Ramos (cell line): ENCODE results near the gene ARRDC4.

Experiments
- in situ Hi-C: fragments of 300-500 bp; cut with MboI; formaldehyde crosslinking; loops from one replicate; pipeline ENCODE4 v1.14.3; 2022; ENCODE audit warnings: low sequenced_read_pairs; ENCODE audit not compliant: unreplicated experiment

Gene ARRDC4, protein sequence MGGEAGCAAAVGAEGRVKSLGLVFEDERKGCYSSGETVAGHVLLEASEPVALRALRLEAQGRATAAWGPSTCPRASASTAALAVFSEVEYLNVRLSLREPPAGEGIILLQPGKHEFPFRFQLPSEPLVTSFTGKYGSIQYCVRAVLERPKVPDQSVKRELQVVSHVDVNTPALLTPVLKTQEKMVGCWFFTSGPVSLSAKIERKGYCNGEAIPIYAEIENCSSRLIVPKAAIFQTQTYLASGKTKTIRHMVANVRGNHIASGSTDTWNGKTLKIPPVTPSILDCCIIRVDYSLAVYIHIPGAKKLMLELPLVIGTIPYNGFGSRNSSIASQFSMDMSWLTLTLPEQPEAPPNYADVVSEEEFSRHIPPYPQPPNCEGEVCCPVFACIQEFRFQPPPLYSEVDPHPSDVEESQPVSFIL

GRCh38 chr15:97960364-97961066 is at the start of gene ARRDC4:
Gene ARRDC4, plus strand, starts transcription at chr15:97960703. Its CDS starts 159 bp downstream, at chr15:97960862.
- in situ Hi-C loops, result no loop called here

DNA sequence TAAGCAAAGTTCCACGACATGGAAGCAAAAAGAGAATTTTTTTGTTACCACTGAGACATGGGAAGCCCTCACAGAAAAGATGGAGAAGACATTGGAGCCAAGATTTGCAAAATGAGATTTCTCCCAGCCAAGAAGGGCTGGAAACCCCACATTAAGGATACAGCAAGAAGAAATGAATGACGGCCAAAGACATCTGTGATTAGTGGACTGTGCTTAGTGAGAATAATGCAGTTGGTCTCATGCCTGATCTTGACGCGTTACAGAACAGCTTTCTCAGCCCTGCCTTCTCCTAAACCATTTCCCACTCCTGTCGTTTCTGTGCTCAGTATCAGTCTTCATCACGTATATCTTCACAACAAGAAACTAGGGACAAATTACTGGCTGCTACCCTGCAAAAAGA is 45.8 kb upstream of the ARRDC4 start:
- in situ Hi-C loops, result loop anchor here (25.0 kb wide), 1 partner anchor 373 kb away; no protein-coding TSS in a partner anchor

DNA sequence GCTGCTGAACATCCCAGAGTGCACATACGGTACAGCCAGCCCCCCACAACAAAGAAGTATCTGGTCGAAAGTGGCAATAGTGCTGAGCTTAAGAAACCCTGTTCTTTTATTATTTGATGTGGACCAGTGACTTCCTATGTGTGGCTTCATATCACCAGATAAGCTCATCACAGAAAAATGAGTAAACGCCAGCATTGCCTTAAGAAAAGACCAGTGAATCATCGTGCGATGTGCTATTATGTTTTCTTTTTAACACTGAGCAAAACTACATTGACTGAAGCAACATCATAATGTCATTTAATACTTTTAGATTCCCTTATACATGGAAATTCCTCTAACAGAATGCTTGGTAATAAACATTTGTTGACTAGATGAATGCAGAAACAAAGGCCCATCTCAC is 45.2 kb upstream of the ARRDC4 start:
- in situ Hi-C loops, result loop anchor here (25.0 kb wide), 1 partner anchor 372 kb away; no protein-coding TSS in a partner anchor

DNA sequence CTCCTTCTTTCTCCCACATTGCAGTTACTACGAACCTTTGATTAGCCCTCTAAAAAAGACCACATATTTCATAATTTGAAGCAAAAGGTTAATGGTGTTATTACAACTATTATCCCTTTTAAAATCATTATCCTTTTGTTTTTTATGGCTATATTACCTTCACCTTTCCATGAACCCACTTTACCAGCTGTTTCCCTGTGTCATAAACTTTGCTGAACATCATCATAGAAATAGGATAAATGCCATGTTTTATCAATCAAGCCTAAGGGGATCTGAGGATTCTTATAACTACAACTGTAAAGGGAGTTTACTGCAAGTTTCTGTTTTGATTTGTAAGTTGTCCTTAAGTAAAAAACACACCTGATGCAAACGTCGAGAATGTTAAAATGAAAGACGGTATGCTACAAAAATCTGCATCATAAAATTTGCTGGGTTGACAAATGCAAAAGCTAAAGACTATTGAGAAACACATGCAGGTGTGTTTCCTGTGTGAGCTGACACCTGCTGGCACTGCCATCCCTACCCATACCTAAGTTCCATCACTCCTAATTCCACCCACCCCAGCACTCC is 39.1 kb upstream of the ARRDC4 start:
- in situ Hi-C loops, result loop anchor here (25.0 kb wide), 1 partner anchor 366 kb away; no protein-coding TSS in a partner anchor

DNA sequence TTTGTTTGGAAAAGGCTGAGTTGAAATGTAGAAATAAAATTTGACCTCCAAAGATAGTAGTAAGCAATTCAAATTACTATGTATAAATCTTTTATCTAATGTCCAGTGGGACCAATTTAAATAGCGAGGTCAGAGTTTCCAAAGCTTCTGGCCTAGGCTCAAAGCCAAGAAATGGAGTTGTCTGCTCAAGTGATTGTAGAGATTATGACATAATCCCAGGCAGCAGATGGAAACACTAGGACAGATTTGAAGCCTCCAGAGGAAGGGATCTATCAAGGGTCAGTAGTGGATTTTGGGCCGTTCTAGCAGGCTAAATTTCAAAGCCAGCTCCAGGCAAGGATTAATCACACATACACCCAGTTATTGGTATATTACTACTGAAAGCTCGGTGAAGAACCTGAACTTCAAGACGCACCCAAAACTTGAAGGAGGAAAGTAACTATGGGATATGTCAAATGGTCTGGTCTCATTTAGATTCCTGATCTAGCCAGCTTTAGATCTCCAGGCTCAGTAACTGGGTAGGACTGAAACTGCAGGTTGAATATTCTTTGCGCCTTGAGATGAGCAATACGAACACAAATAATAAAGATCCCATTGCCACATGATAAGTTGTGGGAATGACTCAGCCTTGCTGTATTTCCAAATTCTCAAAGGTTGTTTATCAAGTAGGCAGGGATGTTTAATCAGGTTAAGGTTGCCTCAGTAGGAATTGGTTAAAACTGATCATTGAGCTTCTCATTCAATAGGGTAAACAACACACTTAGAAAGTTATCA is 30.9 kb upstream of the ARRDC4 start:
- in situ Hi-C loops, result no loop called here

- in situ Hi-C loops, result no loop called here
These were observed 30.3 kb upstream of the ARRDC4 start for GRCh38 chr15:97930230-97930629.

DNA sequence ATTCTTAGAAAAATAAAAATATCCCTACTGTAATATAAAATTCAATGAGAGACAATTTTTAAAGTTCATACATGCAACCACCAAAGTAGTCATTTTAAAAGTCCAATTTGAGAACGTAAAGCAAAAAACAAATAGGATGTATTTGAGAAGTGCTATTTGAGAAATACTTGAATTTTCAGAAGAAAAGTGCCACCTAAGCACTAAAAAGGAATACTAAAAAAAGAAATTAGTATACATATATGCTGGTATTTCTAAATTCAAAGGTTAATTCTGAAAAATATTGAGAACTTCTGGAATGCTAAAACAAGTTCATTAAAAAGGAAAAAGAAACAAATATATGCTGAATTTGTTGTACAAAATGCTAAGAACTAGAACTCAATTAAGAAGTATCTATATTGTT is 29.2 kb upstream of the ARRDC4 start:
- in situ Hi-C loops, result no loop called here

DNA sequence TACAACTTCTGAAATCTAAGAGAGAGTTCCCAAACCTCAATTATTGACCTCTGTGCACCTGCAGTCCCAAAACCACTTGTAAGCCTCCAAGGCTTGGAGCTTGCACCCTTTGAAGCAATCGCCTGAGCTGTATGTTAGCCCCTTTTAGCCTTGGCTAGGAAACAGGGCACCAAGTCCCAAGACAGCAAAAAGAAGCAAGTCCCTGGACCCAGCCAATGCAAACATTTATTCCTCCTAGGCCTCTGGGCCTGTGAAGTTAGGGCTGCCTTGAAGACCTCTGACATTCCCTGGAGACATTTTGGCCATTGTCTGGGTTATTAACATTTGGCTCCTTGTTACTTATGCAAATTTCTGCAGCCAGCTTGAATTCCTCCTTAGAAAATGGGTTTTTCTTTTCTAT is 26.9 kb upstream of the ARRDC4 start:
- in situ Hi-C loops, result no loop called here

- in situ Hi-C loops, result no loop called here
These were observed 19.5 kb upstream of the ARRDC4 start for GRCh38 chr15:97940993-97941392.

DNA sequence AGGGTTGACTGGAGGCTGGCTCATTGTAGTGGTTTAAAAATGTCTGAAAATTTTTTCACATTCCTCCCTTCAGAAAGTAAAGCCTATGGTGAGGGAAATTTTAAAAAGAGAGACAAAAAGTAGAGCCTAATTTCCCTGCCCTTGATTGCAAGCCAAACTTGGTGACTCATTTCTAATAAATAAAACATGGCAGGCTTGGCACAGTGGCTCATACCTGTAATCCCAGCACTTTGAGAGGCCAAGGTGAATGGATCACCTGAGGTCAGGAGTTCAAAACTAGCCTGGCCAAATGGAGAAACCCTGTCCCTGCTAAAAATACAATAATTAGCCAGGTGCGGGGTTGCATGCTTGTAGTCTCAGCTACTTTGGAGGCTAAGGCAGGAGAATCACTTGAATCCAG is 18.9 kb upstream of the ARRDC4 start:
- in situ Hi-C loops, result no loop called here

DNA sequence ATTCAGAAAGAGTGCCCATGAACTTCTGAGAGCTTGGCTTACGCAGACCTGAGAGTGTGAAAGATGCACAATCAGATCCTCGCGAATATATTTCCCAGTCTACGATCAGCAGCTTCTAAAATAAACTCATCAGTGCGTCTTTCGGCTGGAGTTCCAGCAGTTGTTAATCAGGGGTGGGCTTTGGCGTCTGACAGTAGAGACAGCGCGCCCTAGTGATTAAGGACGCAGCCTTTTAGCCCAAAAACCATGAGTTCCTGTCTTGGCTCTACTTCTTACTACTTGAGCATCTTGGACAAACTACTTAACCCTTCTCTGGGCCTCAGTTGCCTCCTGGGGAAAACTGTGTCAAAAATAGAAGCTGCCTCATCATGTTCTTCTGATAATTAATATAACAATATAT is 15.8 kb upstream of the ARRDC4 start:
- in situ Hi-C loops, result no loop called here

DNA sequence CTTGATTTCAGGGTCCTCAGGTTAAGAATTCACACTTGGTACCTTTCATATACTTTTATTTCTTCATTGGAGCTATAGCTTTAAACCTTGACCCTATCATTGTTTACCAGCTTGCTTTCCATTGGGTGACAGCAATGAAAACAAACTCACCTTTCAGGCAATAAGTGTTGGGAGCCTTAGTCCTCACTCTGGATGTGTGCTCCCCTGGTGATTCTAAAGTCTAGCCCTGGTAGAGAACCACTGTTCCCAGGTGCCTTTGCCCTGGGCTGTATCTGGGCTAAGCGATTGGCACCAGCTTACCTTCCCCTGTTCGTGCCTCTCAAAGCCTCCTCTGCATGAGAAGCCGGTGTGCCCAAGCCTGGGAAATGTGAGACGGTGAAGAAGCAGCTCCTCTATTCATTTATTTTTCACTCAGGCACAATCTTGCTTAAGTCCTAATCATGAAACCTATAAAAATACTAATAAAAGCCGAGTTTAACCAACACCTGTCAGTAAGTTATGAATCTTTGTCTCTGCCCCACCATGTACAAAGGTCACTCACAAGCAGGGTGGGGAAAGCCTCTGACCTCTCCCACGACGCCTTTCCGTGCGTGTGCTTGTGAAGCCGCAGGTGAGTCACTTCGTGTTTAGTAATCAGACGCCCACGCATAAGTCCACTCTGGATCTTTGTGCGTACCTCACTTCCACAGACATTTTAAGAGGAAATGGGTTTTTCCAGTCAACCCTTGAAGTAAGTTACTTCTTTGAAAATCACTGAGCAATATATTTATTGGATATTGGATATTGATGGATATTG is 12.8 kb upstream of the ARRDC4 start:
- in situ Hi-C loops, result no loop called here

DNA sequence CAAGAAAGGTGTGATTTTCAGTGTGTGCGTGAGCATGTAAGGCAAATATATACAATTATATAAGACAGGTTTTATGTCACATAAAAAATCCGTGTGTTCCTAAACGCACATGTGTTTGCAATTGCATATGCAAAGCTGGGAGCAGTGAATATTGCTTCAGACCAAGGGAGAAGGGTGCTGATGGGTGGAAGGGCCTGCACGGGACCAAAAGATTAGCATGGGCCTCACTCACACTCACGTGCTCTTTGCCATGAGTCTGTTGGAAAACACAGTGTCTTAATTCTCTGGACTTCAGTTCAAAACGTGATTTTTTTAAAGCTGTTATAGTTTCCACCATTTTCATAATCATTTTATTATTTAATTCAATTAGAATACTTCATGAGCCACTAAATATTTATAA is 7.2 kb upstream of the ARRDC4 start:
- in situ Hi-C loops, result no loop called here

GRCh38 chr15:97953748-97954147 is 6.8 kb upstream of the ARRDC4 start:
- in situ Hi-C loops, result no loop called here

- in situ Hi-C loops, result no loop called here
These were observed 5.5 kb upstream of the ARRDC4 start for GRCh38 chr15:97955035-97955434.

DNA sequence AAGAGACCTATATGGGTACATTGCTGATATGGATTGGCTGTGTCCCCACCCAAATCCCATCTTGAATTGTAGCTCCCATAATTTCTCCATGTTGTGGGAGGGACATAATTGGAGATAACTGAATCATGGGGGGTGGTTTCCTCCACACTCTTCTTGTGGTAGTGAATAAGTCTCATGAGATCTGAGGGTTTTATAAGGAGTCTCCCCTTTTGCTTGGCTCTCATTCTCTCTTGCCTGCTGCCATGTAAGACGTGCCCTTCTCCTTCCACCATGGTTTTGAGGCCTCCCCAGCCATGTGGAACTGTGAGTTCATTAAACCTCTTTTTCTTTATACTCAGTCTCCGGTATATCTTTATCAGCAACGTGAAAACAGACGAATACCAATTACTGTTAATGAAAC is 5.0 kb upstream of the ARRDC4 start:
- in situ Hi-C loops, result no loop called here

GRCh38 chr15:97959724-97960363 is 659 bp upstream of the ARRDC4 start:
- in situ Hi-C loops, result no loop called here

DNA sequence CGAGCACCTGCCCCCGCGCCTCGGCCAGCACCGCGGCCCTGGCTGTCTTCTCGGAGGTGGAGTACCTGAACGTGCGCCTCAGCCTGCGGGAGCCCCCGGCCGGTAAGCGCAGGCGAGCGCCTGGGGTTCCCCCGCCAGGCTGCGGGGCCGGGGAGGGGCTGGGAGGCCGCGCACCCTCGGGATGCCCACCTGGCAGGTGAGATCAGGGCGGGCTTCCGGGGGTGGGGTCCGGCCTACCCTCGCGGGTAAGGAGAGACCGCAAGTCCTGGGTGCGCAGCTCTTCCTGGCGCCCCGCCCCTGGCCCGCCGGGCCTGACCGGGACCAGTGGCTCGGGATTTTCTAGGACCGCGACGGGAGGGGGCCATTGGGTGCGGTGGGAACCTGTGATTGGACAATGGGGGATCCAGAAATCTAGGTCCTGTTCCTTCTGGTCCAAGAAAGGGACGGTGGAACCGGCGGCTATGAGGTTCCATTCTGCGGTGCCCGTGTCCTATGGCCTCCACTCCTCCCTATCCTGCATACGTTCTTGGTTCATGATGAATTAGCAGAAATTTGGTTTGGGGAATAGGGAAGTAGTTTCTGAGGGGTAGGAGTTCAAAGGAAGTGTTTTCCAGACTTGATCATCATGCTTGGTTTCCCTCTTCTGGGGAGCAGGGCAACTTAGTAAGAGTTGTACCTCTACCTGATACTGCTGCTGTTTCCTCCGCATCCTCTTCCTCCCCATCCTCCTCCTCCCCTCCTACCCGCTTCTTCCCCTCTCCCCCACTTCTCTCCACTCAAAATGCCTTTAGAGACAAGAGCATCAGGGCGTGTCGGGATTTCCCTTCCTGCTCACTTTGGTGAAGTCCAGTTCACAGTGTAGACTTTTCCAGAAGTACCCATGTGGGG is 808 bp downstream of the ARRDC4 start:
- in situ Hi-C loops, result no loop called here
